Right lung (tissue), 5 donors: Measurements from ENCODE around the gene ITGAD. TPM values are rescaled to one million over a fixed set of nuclear protein-coding genes. Genes with fewer than 3 reads are reported as not detected.
"Not testable (repeated sequence)": the region's sequence is repeated elsewhere in the genome, so short reads cannot be mapped to it uniquely, and the experiment has no call there.

Source experiments
- DNase-seq, 2 donors: peaks; one replicate each; pipeline ENCODE4 v3.0.0-alpha.2; 2013
- polyA plus RNA-seq, 5 donors: library from polyadenylated mRNA; unstranded; fragments of 120-200 nt; gene quantifications; one replicate each; pipeline versions ENCODE4 v1.2.1 to v1.2.3, GENCODE V29; 2013; ENCODE audit warnings: inconsistent platforms in 1 of 5, low replicate concordance in 1 of 5; ENCODE audit not compliant: insufficient read length in 5 of 5, insufficient read depth in 1 of 5

ITGAD gene
- polyA plus RNA-seq, 5 donors = 0.03 to 0.25 (median 0.04) TPM; not detected in 1

DNA sequence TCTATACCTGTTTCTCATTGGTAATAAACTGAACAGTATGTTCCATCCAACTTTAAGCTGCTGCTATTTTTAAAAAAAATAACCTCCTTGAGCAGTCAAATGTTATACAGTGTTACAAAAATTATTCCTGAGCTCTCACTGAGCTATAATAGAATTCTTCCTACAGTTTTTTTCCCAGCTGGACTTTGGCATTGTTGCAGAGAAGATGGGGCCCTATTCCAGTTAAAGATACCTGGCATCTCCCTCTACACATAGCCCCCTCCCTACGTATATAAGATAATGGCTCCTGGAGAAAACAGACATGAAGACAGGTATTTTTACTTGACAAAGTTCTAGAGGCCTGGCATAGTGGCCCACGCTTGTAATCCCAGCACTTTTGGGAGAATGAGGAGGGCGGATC is 36.7 kb downstream of the ITGAD start:
- DNase-seq = no peak

DNA sequence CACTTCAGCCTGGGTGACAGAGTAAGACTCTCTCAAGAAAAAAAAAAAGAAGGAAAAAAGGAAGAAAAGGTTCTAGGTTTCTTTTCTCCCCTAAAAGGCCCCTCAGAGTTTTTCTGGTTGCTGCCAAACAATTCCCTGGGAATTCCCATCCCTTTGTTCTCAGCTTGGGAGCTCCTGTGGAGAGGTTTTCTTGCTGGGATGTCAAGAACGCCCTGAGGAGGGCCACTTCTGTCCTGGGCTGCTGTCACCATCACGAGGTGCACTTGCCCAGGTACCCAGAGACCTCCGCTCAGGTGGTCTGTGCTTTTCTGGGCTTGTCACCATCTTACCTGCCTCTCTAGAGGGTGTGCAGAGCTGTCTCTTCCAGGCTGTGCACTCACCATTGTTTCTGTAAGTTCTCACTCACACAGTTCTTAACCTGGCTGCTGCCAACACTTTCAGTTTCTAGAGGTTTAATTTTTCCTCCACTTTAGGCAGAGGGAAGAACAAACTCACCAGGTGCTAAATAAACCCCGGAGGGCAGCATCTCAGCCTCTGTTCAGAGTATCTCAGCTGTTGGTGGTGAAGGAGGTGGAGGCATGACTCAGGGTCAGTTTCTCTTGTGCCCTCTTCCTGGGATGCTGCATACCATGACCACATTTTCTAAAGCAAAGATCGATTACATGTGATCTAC is 37.4 kb downstream of the ITGAD start:
- no peak for DNase-seq

DNA sequence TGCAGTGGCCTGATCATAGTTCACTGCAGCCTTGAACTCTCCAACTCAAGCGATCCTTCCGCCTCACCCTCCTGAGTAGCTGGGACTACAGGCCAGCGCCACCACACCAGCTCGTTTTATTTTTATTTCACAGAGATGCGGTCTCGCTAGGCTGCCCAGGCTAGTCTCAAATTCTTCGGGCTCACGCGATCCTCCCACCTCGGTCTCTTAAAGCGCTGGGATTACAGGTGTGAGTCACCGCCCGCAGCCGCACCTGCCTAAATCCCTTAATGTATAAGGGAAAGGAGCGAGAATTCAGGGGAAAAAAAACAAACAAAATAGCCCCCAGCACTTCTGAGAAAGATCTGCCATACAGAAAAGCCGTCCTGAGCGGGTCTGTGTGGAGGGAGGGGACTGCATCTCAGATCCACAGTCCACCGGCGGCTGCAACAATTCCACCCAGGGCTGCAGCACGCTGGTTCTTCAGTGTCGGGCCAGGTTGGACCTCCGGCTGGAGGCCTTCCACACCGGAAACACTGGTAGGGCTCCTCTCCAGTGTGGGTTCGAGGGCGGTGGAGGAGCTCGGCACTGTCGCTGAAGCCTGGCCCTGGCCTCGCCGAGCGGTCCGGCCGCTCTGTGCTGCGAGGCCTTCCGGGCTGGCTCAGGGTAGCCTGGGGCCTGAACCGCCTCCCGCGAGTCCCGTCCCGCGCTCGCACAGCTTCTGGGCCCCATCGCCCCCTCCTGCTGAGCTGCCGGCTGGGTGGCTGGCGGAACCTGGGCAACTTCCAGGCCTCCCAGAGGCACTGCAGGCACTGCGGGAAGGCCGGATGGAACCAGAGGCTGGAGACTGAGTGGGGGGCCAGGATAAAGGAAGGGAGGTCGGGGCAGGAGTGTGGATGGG is 42.4 kb downstream of the ITGAD start:
- no peak for DNase-seq

DNA sequence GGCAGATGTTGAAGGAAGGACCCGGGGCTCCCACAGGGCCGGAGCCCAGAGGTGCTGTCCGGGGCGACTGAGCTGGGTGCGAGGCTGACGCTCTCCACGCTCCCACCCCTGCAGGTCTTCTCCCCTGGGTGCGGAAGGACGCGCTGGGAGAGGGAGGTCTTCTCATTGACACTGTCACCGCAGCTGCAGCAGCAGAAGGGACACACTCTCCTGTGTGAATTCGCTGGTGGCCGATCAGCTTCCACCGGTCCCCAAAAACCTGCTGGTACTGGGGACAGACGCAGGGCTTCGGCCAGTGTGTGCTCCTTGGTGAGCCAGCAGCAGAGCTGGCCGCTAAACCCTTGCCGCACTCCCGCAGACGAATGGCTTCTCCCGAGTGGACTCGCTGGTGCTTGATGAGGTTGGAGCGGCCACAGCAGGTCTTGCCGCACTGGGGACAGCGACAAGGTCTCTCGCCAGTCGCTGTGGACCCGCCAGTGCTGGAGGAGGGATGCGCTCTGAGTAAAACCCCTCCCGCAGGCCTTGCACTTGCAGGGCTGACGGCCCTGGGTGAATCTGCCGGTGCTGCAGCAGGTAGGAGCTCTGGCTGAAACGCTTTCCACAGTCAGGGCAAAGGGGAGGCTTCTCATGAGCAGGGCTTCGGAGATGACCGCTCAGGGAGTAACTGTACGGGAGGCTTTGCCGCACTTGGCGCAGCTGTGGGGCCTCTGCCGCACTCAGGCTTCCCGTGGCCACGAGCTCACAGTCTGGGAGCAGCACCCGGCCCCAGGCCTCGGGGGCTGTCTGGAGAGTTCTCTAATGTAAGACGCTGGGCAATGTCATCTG is 43.3 kb downstream of the ITGAD start:
- no peak for DNase-seq

DNA sequence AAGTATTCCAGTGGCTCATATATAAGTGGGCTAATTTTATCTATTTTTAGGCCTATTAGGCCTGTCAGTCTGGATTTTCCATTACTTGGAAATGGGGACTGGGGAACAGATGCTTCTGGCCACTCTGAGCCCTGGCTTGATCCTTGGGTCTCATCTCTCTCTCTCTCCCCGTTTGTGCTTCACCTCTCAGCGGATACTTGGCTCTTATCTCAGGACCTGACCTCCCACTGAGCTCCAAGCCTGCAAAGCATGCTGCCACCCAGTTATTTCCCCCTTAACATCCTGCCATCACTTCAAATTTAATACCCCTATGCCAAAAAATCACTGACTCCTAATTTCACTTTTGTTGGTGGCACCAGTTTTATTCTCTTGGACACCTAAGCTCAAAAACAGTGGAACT is 45.3 kb downstream of the ITGAD start:
- no peak for DNase-seq

DNA sequence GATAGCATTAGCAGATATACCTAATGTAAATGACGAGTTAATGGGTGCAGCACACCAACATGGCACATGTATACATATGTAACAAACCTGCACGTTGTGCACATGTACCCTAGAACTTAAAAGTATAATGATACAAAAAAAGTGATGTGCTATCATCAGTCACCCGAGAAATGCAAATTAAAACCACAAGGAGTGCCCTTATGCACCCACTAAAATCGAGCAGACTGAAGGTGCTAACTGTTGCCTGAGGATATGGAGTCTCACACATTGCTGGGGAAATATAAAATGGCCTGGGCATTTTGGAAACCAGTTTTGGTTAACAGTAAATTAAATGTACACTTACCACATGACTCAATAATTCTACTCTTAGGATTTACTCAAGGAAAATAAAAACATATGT is 45.9 kb downstream of the ITGAD start:
- DNase-seq = not testable (repeated sequence)

DNA sequence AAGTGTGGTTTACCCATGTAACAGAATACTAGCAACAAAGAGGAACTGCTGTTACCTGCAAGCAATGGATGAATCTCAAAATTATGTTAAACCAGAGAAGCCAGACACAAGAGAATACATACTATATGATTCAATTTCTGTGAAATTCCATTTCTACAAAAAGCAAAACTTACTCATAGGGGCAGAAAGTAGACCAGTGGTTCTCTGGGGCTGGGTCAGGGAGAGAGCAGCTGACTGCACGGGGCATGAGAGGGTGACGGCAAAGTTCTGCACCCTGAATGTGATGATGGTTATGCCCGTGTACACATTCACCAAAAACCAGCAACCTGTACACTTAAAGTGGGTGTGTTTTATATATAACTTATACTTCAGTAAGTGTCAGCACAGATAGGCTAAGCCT is 46.4 kb downstream of the ITGAD start:
- no peak for DNase-seq

DNA sequence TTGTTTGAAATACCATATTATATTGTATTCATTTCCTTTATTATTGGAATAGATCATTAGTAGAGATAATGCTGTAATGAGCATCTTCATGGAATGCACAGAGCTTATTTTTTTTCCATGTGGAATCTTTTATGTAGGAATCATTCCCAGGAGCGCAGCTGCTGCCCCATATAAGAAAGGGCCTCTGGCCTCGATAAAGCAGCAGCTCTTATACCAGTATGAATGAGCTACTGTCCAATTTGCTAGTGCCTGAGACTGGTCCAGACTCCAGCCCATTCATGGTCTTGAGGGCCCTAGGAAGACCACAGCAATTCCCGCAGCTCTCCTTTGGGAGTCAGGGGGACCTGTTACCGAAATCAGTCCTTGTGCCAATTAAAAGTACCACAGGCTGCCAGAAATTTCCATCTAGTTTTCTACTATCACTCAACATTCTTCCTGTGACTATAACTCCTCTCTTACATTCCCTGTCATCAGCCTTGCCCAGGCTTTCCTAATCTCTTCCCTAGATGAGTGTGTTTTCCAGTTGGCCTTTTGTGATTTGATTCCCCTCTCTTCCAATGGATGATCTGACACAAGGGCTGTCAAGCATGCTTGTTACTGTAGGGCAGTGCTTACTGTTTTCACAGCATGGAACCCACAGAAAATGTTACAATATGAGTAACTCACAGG is 47.5 kb downstream of the ITGAD start:
- DNase-seq = no peak

DNA sequence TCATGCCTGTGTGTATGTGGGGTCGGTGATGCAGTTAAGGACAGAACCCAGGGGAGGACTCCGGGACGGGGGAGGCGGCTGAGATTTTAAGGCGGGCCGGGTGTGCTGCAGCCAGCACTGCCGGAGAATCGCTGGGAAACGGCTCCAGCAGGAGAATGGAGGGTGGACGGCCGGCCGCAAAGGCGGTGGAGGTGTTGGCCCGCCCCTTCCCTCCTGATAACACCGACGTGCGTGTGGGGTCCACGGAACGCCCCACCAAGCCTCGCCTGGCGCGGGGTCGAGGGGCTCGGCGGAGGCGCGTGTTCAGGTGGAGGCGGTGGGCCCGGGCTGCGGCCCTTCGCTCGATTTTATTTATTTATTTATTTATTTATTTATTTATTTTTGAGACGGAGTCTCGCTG is 48.8 kb downstream of the ITGAD start:
- no peak for DNase-seq

DNA sequence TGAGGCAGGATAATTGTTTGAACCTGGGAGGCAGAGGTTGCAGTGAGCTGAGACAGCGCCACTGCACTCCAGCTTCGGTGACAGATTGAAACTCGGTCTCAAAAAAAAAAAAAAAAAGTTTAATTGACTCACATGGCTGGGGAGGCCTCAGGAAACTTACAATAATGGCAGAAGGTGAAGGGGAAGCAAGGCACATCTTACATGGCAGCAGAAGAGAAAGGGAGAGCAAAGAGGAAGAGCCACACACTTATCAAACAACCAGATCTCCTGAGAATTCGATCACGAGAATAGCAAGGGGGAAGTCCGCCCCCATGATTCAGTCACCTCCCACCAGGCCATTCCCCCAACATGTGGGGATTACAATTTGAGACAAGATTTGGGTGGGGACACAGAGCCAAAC is 52.8 kb downstream of the ITGAD start:
- DNase-seq = not testable (repeated sequence)

DNA sequence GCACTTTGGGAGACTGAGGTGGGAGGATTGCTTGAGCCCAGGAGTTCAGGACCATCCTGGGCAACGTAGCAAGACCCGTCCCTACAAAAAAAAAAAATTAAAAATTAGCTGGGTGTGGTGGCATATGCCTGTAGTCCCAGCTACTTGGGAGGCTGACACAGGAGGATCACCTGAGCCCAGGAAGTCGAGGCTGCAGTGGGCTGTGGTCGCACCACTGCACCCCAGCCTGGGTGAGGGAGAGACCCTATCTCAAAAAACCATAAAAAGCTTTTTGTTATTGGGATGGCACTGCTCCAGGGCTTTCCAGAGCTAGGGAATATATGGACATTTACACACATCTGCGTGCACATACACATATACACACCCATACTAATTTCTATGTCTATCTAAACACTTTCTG is 58.1 kb downstream of the ITGAD start:
- no peak for DNase-seq

DNA sequence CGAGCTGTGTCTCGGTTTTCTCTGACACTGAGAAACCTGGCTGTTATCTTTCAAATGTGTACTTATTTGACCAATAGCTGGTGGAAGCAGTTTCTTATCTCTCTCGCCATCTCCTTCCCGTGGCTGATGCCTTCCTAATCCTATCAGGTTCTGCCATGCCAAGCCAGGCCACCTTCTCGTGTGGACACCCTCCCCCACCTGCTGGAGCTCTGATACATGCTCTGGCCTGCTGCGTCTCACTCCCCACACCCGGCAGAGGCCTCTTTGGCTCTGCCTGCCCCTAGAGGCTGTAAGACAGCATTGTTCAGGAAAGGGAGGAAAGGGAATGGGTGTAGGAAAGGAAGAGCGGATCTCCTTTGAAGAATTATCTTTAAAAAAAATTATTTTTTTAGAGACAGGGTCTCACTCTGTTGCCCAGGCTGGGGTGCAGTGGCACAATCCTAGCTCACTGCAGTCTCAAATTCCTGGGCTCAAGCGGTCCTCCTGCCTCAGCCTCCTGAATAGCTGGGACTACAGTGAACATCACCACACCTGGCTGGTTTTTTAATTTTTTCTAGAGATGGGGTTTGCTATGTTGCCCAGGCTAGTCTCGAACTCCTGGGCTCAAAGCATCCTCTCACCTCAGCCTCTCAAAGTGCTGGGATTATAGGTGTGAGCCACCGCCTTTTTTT is 58.7 kb downstream of the ITGAD start:
- peak in 1 of 2 donors; percentile 26 for DNase-seq

DNA sequence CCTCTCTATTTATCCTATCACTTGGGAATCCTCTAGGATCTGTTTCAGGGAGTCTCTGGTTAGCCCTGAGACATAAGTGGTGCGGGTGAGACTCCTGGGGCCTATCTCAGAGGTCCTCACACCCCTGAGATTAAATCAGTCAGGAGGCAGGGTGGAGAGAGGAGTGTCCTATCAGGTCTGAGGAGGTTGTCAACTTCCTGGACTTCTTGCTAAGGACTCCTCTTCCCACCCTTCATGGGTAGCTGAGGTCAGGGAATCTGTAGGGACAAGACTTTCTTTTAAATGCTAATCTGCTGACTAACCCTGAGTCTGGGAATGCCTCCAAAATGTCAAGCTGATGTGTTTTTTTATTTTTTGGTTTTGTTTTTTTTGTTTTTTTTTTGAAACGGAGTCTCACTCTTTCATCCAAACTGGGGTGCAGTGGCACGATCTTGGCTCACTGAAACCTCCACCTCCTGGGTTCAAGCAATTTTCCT is 59.5 kb downstream of the ITGAD start:
- no peak for DNase-seq

DNA sequence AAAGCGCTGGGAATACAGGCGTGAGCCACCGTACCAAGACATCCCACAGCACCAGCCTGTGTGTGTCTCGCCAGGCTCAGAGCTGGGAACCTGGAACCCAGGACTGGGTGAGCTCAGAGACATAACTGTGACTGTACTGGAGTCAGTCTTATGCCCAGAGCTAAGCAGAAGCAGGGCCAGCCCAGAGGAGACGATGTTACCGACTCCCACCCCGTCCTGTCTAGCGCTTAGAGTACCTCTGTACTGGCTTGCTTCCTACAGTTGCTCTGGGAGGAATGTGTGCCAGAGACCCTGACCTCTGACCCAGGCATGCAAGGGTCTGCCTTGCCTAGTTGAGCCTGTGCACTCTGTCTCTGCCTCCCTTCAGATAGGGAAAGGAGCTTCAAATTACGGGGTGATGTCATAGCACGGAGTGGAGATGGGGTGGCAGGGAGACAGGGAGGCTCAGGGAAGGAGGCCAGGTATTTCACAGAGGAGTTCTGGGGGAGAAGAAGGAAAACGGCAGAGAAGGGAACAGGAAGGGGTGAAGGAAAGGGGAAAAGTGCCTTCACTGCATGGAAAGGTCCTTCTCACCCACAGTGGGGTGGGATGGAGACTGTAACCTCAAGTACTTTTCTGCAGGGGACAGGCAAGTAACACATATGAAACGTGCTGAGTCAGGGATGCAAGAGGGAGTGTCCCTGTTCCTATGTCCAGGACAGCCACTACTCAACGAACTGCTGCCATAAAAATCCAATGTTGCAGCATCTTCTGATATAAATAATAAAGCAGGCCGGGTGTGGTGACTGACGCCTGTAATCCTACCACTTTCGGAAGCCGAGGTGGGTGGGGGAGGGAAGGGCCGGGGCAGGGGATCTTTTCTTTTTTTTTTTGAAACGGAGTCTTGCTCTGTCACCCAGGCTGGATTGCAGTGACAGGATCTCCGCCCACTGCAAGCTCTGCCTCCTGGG is 60.4 kb downstream of the ITGAD start:
- DNase-seq = no peak

DNA sequence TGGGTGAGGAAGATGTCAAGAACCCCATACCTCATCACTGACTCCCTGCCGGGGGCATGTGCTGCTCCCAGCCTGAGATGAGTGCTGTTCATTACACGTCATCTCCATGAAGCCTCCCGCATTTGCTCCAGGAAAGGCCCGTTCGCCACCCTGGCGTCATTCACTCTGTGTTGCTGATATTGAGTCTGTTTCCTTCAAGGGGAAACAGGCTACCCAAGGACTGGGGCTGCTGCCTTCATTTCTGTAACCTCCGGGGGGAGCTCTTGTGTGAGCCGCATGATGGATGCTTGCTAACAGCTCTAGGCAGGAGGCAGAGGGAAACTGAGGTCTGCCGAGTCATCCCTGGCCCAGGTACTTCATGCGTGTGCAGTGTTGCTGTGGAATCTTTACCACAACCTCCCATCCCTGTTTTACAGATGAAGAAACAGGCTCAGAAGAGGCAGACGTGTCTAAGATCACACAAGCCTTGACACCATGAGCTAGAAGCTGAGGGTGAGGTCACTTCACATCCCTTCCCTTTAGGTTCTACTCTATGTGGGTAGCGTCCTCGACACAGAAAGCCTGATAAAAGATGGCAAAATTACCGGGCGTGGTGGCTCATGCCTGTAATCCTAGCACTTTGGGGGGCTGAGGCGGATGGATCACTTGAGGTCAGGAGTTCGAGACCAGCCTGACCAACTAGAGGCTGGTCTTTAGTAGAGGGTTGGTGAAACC is 62.6 kb downstream of the ITGAD start:
- DNase-seq = no peak

DNA sequence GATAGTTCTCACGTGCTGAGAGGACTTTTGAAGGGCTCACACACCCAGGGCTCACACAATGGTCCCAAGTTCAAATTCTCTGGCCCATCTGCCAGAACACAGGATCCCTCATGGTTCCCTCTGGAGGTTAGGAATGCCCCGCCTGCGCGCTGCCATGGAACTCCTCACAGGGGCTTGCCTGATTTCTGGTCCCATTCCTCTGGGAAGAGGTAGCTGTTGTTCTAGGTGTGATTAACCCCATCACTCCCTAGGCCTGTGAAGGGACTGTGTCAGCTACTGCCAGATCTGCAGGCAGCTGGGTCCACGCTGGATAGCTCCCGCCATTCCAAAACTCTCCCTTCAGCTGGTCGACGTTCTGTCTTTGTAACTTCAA is 63.8 kb downstream of the ITGAD start:
- DNase-seq = no peak

DNA sequence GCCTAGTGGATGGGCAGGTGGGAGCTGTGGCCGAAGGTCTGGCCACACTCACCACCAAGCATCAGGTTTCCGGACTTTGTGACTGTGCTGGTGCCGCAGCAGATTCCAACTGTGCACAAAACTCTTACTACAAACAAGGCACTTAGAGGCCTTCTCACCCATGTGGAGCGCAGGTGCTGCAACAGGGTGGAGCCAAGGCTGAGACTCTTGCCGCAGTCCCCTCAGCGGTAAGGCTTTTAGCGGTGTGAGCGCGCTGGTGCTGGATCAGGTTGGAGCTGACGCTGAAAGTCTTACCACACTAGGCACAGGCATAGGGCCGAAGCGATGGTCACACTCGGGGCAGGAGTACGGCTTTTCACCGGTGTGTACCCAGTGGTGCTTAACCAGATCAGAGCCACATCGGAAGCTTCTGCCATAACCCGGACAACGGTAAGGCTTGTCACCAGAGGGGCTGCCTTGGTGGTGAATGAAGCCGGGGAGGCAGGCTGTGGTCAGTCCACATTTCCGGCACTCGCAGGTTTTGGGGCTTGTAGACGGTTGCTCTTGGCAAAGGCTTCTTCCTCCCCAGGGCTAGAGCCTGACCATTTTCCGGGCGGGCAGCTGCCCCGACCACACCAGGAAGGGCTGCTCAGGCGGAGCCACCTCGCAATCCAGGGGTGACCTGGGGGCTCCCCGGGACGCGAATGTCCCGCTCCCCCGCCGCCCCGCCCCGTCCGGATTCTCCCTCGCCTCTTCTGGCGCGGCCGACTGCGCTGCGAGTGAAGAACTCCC is 65.1 kb downstream of the ITGAD start:
- peak in 1 of 2 donors; percentile 33 for DNase-seq
